GM18498 (cell line): Measurements from ENCODE around the gene PROCA1.
"Not testable (repeated sequence)": the region's sequence is repeated elsewhere in the genome, so short reads cannot be mapped to it uniquely, and the experiment has no call there.

Experiments
- ATAC-seq: cut with Tn5 transposase; IDR thresholded peaks from one replicate; pipeline ENCODE4 v1.9.1; 2021; ENCODE audit warnings: mild to moderate bottlenecking, moderate library complexity; ENCODE audit not compliant: unreplicated experiment

PROCA1 gene

DNA sequence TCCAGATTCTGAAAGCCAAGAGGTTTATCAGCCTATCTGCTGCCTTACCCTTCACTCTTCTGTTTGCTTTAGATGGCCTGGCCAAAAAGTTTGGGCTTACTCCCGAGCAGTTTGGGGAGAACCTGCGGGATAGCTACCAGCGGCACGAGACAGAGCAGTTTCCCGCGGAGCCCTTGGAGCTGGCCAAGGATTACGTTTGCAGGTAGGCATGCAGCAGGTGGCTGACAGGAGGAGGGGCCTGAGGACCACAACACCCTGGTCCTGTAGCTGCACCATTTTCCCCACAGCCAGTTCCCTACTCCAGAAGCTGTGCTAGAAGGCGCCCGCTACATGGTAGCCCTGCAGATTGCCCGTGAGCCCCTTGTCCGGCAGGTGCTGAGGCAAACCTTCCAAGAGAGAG, 29.0 kb downstream of the PROCA1 start:
- no peak for ATAC-seq

GRCh38 chr17:28675980-28676379, 35.7 kb downstream of the PROCA1 start:
- ATAC-seq, result no peak

- ATAC-seq, result no peak
Measured at GRCh38 chr17:28675490-28675889, 36.2 kb downstream of the PROCA1 start.

DNA sequence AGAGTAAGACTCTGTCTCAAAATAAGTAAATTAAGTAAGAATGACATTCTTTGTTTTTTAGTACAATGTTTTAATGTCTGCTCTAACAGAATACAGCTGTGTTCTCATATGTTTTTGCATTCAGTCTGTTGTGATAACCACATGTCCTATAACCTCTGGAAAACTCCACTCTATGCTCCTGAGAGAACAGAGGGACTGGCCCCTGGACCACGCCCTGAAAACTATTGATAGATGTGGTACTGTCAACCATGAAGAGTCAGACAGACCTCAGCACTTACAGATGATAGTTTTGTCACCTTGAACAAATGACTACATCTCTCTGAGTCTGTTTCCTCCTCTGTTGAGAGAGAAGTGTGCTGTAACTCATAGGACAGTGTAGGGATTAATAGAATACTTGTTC, 41.8 kb downstream of the PROCA1 start:
- no peak for ATAC-seq

DNA sequence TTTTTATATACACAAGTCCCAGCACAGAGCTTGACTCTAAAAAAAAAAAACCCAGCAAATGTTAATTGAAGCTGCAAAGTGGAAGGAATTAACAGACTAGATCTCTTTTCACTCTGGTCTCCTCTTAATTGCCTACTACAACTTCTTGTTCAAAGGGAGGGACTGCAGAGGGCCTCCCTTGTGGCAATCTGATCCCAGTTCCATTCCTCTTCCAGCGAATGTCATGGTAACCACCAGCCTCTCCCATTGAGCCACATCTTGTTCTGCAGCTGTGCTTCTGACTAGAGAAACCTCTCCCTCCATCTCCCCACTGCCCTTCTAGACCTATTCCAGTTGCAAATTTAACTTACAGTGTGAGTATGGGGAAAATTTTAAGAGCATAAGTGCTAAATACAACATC, 43.8 kb downstream of the PROCA1 start:
- no peak for ATAC-seq

DNA sequence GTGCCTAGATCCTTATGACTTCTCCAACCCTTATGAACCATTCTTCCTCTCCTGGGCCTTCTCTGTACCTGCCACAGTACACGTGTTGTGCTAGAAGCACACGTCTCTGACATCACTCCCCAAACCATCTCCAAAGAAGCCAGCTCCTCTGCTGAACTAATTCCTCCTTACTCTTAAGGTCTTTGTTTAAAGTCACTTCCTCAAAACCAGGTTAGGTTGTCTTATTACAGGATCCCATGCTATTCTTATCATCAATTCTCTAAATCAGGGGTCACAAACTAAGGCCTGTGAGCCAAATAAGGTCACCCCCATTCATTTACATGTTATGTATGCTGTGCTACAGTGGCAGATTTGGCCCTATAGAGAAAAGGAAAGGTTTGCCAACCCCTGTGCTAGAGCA, 45.7 kb downstream of the PROCA1 start:
- no peak for ATAC-seq

- no peak for ATAC-seq
Measured at GRCh38 chr17:28663723-28664122, 48.0 kb downstream of the PROCA1 start.

DNA sequence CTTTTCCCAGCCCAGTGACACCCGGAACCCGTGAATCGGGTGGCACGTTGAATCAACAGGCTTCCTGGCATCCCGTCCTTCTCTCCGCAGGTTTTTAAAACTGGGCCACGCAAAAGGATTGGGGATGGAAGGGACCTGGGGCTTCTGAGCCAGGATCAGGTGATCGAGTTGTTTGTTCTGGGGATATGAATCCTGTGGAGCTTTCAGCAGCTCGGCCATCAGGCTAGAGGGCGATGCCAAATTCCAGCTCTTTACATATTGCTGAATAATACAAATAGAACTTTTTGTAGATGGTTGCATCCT, 49.2 kb downstream of the PROCA1 start:
- no peak for ATAC-seq

GRCh38 chr17:28661635-28662526, 49.8 kb downstream of the PROCA1 start, which contains the start of the genes SDF2 and SUPT6H:
Gene SDF2, minus strand, starts transcription at chr17:28661906. Its CDS starts 30 bp downstream, at chr17:28661876.
Gene SUPT6H, plus strand, starts transcription at chr17:28662205. Its CDS starts 11,197 bp downstream, at chr17:28673402.
- peak; percentile 87 for ATAC-seq

DNA sequence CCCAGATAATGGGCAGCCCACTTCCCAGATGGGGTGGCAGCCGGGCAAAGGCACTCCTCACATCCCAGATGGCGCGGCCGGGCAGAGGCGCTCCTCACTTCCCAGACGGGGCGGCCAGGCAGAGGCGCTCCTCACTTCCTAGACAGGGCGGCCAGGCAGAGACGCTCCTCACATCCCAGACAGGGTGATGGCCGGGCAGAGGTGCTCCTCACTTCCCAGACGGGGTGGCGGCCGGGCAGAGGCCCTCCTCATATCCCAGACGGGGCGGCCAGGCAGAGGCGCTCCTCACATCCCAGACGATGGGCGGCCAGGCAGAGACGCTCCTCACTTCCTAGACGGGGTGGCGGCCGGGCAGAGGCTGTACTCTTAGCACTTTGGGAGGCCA, 52.2 kb downstream of the PROCA1 start:
- ATAC-seq, result not testable (repeated sequence)

GRCh38 chr17:28658766-28659496, 52.8 kb downstream of the PROCA1 start:
- ATAC-seq, result not testable (repeated sequence)

DNA sequence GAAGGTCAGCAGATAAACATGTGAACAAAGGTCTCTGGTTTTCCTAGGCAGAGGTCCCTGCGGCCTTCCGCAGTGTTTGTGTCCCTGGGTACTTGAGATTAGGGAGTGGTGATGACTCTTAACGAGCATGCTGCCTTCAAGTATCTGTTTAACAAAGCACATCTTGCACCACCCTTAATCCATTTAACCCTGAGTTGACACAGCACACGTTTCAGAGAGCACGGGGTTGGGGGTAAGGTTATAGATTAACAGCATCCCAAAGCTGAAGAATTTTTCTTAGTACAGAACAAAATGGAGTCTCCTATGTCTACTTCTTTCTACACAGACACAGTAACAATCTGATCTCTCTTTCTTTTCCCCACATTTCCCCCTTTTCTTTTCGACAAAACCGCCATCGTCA, 53.3 kb downstream of the PROCA1 start:
- ATAC-seq, result not testable (repeated sequence)

- ATAC-seq, result no peak
Measured at GRCh38 chr17:28657756-28658155, 53.9 kb downstream of the PROCA1 start.

GRCh38 chr17:28655160-28655559, 56.5 kb downstream of the PROCA1 start:
- ATAC-seq, result no peak
